MM.1S (cell line): ENCODE results near the gene PKDCC.

ENCODE experiments used
- DNase-seq: peaks from one replicate; pipeline ENCODE4 v3.0.0-alpha.2; 2015
- H2AFZ ChIP-seq: fragments of 300-600 bp; sonication (generic); 2 replicates; pipeline ENCODE4 v1.6.0; 2016; ENCODE audit warnings: antibody characterized with exemption, low read length
- H3F3A ChIP-seq: fragments of 300-600 bp; sonication (generic); 2 replicates; pipeline ENCODE4 v1.6.1; 2016; ENCODE audit warnings: mild to moderate bottlenecking, antibody characterized with exemption, low read length, moderate library complexity, mixed read lengths; ENCODE audit not compliant: insufficient read depth
- H3K27ac ChIP-seq: fragments of 300-600 bp; sonication (generic); 2 replicates; pipeline ENCODE4 v1.5.1; 2016; ENCODE audit warnings: mild to moderate bottlenecking, low read length
- H3K27me3 ChIP-seq: fragments of 300-600 bp; sonication (generic); replicated peaks from 2 replicates; pipeline ENCODE4 v1.6.0; 2016; ENCODE audit warnings: low read length; ENCODE audit not compliant: insufficient read depth
- H3K36me3 ChIP-seq: fragments of 300-600 bp; sonication (generic); replicated peaks from 2 replicates; pipeline ENCODE4 v1.6.1; 2016; ENCODE audit warnings: mild to moderate bottlenecking, low read length, mixed read lengths; ENCODE audit not compliant: insufficient read depth
- H3K4me1 ChIP-seq: fragments of 300-600 bp; sonication (generic); 2 replicates; pipeline ENCODE4 v1.6.1; 2016; ENCODE audit warnings: low read length, mixed read lengths
- H3K4me2 ChIP-seq: fragments of 300-600 bp; sonication (generic); 2 replicates; pipeline ENCODE4 v1.6.0; 2016; ENCODE audit warnings: low read depth, low read length
- H3K4me3 ChIP-seq: fragments of 300-600 bp; sonication (generic); 2 replicates; pipeline ENCODE4 v1.5.1; 2016; ENCODE audit warnings: low read length, mixed read lengths
- H3K79me2 ChIP-seq: fragments of 300-600 bp; sonication (generic); 2 replicates; pipeline ENCODE4 v1.6.1; 2016; ENCODE audit warnings: mixed run types, low read length, mixed read lengths
- H3K9ac ChIP-seq: fragments of 300-600 bp; sonication (generic); 2 replicates; pipeline ENCODE4 v1.6.1; 2016; ENCODE audit warnings: low read length, mixed read lengths
- H3K9me2 ChIP-seq: fragments of 300-600 bp; sonication (generic); replicated peaks from 2 replicates; pipeline ENCODE4 v1.6.1; 2016; ENCODE audit warnings: mild to moderate bottlenecking, low read length, mixed read lengths; ENCODE audit not compliant: insufficient read depth
- H3K9me3 ChIP-seq: fragments of 300-600 bp; sonication (generic); replicated peaks from 2 replicates; pipeline ENCODE4 v1.6.1; 2016; ENCODE audit warnings: mild to moderate bottlenecking, low read length, mixed read lengths; ENCODE audit not compliant: insufficient read depth
- H4K20me1 ChIP-seq: fragments of 300-600 bp; sonication (generic); 2 replicates; pipeline ENCODE4 v1.6.1; 2016; ENCODE audit warnings: mild to moderate bottlenecking, low read length, moderate library complexity, mixed read lengths; ENCODE audit not compliant: insufficient read depth
- EZH2 ChIP-seq: fragments of 300-600 bp; sonication (generic); optimal IDR thresholded peaks from 2 replicates; pipeline ENCODE3; 2017; ENCODE audit warnings: low read depth, mild to moderate bottlenecking, antibody characterized with exemption, low read length, mixed read lengths
- EZH2phosphoT487 ChIP-seq: fragments of 300-600 bp; sonication (generic); IDR thresholded peaks from 2 replicates; pipeline ENCODE4 v1.6.1; 2018; ENCODE audit warnings: antibody characterized with exemption, low read length
- TF ChIP-seq, protein P1 (sequence below): fragments of 300-600 bp; sonication (generic); IDR thresholded peaks from 2 replicates; pipeline ENCODE4 v1.5.1; 2016; ENCODE audit warnings: antibody characterized with exemption, low read length, mixed read lengths

The PKDCC gene

GRCh38 chr2:42105330-42106256 lies 57.8 kb downstream of the PKDCC start:
- Histone ChIP-seq H3K4me3 (peak overlapping the region; percentile 57), H3K9ac (peak overlapping the region; percentile 76), H4K20me1 (no peaks in the 10 kb centered on the region), H2AFZ (0 out of 2 replicates have a peak overlapping the region, but pooled peaks have one; percentile 5), H3F3A (peaks cover 53% of the 10 kb centered on the region), H3K36me3 (no peaks in the 10 kb centered on the region), H3K9me2 (no peaks in the 10 kb centered on the region), H3K79me2 (peaks cover 22% of the 10 kb centered on the region), H3K9me3 (no peaks in the 10 kb centered on the region), H3K27me3 (no peaks in the 10 kb centered on the region), H3K27ac (peak overlapping the region; percentile 97), H3K4me2 (peak overlapping the region; percentile 87), H3K4me1 (peaks cover 67% of the 10 kb centered on the region)
- TF ChIP-seq EZH2 = no peak
- no peak for TF ChIP-seq EZH2phosphoT487
- TF ChIP-seq, protein P1, sequence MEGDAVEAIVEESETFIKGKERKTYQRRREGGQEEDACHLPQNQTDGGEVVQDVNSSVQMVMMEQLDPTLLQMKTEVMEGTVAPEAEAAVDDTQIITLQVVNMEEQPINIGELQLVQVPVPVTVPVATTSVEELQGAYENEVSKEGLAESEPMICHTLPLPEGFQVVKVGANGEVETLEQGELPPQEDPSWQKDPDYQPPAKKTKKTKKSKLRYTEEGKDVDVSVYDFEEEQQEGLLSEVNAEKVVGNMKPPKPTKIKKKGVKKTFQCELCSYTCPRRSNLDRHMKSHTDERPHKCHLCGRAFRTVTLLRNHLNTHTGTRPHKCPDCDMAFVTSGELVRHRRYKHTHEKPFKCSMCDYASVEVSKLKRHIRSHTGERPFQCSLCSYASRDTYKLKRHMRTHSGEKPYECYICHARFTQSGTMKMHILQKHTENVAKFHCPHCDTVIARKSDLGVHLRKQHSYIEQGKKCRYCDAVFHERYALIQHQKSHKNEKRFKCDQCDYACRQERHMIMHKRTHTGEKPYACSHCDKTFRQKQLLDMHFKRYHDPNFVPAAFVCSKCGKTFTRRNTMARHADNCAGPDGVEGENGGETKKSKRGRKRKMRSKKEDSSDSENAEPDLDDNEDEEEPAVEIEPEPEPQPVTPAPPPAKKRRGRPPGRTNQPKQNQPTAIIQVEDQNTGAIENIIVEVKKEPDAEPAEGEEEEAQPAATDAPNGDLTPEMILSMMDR = no peak
- DNase-seq = peak; percentile 90

DNA sequence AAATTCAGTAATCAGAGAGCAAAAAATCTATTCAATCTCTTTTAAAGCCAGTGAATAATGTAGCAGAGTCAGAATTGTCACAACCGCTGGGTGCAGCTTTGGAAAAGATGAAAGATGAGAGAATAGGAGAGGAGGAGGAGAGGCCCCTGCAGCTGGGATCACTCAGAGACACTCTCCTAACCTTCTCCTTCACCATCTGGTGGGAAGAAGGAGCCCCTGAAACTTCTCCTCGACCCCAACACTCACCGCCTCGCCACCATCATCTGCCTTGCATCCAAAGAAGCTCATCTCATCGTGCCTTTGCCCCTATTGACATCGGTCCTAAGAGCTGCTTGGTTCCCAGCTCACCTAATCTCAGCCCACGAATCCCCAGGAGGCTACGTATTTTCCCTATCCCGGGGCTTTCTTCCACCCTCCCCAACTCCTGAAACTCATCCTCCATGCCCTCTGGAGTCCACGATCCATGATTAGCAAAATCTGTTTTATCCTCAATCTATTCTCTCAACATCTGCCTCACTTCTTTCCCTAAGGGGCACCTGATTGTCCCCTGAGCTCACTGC lies 58.5 kb downstream of the PKDCC start:
- Histone ChIP-seq H3K36me3 (no peaks in the 10 kb centered on the region), H3K4me3 (peak overlapping the region; percentile 57), H3K27ac (peak overlapping the region; percentile 97), H2AFZ (0 out of 2 replicates have a peak overlapping the region, but pooled peaks have one; percentile 0), H3F3A (peaks cover 53% of the 10 kb centered on the region), H3K9me3 (no peaks in the 10 kb centered on the region), H3K27me3 (no peaks in the 10 kb centered on the region), H4K20me1 (no peaks in the 10 kb centered on the region), H3K4me1 (peaks cover 63% of the 10 kb centered on the region), H3K4me2 (peak overlapping the region; percentile 87), H3K9ac (peak overlapping the region; percentile 76), H3K9me2 (no peaks in the 10 kb centered on the region), H3K79me2 (peaks cover 22% of the 10 kb centered on the region)
- no peak for TF ChIP-seq EZH2phosphoT487
- TF ChIP-seq, protein P1 = no peak
- no peak for TF ChIP-seq EZH2
- no peak for DNase-seq

- H3K27me3 ChIP-seq = no peaks in the 10 kb centered on the region
- peak overlapping the region; percentile 87 for H3K4me2 ChIP-seq
- peak overlapping the region; percentile 57; the same call in 1 of the 2 replicates for H3K4me3 ChIP-seq
- no peak overlapping the region for H2AFZ ChIP-seq
- H3K9ac ChIP-seq = no peak overlapping the region
- DNase-seq = no peak
- H4K20me1 ChIP-seq = no peaks in the 10 kb centered on the region
- TF ChIP-seq EZH2phosphoT487 = no peak
- no peak for TF ChIP-seq EZH2
- no peaks in the 10 kb centered on the region for H3K9me3 ChIP-seq
- peaks cover 43% of the 10 kb centered on the region for H3F3A ChIP-seq
- H3K36me3 ChIP-seq = no peaks in the 10 kb centered on the region
- peak overlapping the region; percentile 97; the same call in 1 of the 2 replicates for H3K27ac ChIP-seq
- H3K9me2 ChIP-seq = no peaks in the 10 kb centered on the region
- H3K4me1 ChIP-seq = peaks cover 62% of the 10 kb centered on the region
- peaks cover 22% of the 10 kb centered on the region for H3K79me2 ChIP-seq
These were observed 59.6 kb downstream of the PKDCC start for GRCh38 chr2:42107249-42108042.
